Measurements from ENCODE around the gene AK8.

AK8 gene

GRCh38 chr9:132825430-132825829 is 52.7 kb downstream of the AK8 start:
- no peak for DNase-seq (ENCODE audit: low read depth)

- no peak for DNase-seq (ENCODE audit: low read depth)
Observed at GRCh38 chr9:132824951-132825350, 53.1 kb downstream of the AK8 start.

GRCh38 chr9:132824151-132824550 is 53.9 kb downstream of the AK8 start:
- no peak for DNase-seq (ENCODE audit: low read depth)

- no peak for DNase-seq (ENCODE audit: low read depth)
Observed at GRCh38 chr9:132823370-132824145, 54.5 kb downstream of the AK8 start.

- DNase-seq (ENCODE audit: low read depth) = no peak
Observed at GRCh38 chr9:132820169-132820944, 57.7 kb downstream of the AK8 start.

GRCh38 chr9:132818588-132818987 is 59.5 kb downstream of the AK8 start:
- no peak for DNase-seq (ENCODE audit: low read depth)

GRCh38 chr9:132814937-132815336 is 63.1 kb downstream of the AK8 start:
- no peak for DNase-seq (ENCODE audit: low read depth)

- no peak for DNase-seq (ENCODE audit: low read depth)
Observed at GRCh38 chr9:132813115-132813771, 64.8 kb downstream of the AK8 start.

GRCh38 chr9:132811985-132812384 is 66.1 kb downstream of the AK8 start:
- DNase-seq (ENCODE audit: low read depth) = no peak

GRCh38 chr9:132810314-132810713 is 67.8 kb downstream of the AK8 start:
- no peak for DNase-seq (ENCODE audit: low read depth)

- no peak for DNase-seq (ENCODE audit: low read depth)
Observed at GRCh38 chr9:132809677-132810271, 68.3 kb downstream of the AK8 start.

GRCh38 chr9:132808645-132809044 is 69.4 kb downstream of the AK8 start:
- no peak for DNase-seq (ENCODE audit: low read depth)

- DNase-seq (ENCODE audit: low read depth) = no peak
Observed at GRCh38 chr9:132806723-132807421, 71.2 kb downstream of the AK8 start.

- no peak for DNase-seq (ENCODE audit: low read depth)
Observed at GRCh38 chr9:132806306-132806705, 71.8 kb downstream of the AK8 start.

GRCh38 chr9:132804576-132805295 is 73.3 kb downstream of the AK8 start:
- no peak for DNase-seq (ENCODE audit: low read depth)

- no peak for DNase-seq (ENCODE audit: low read depth)
Observed at GRCh38 chr9:132802121-132802795, 75.8 kb downstream of the AK8 start.

- DNase-seq (ENCODE audit: low read depth) = no peak
Observed at GRCh38 chr9:132801659-132802058, 76.4 kb downstream of the AK8 start.

GRCh38 chr9:132800038-132800648 is 77.9 kb downstream of the AK8 start:
- peak; percentile 50 for DNase-seq (ENCODE audit: low read depth)

GRCh38 chr9:132798817-132799790 is 79.0 kb downstream of the AK8 start:
- DNase-seq (ENCODE audit: low read depth) = no peak

All from activated T-cell treated with anti-CD3 and anti-CD28 coated beads for 24 hours (primary cell).